GM23338 (cell line): Measurements from ENCODE around the gene TLE1. TPM values are rescaled to one million over a fixed set of nuclear protein-coding genes. Genes with fewer than 3 reads are reported as not detected.
"Not testable (repeated sequence)": the region's sequence is repeated elsewhere in the genome, so short reads cannot be mapped to it uniquely, and the experiment has no call there.

Experiments used
- ATAC-seq: fragments of 200-7000 bp; cut with Tn5 transposase; 3 replicates; pipeline ENCODE4 v1.9.1; 2020
- DNase-seq: peaks from one replicate; pipeline ENCODE4 v3.0.0-alpha.2; 2015; ENCODE audit warnings: low spot score
- H2AFZ ChIP-seq: fragments of 200-600 bp; sonication (generic); 2 replicates; pipeline ENCODE4 v1.8.0; 2016; ENCODE audit warnings: antibody characterized with exemption, mild to moderate bottlenecking, moderate library complexity
- H3F3A ChIP-seq: fragments of 200-600 bp; sonication (generic); replicated peaks from 2 replicates; pipeline ENCODE4 v1.8.0; 2017; ENCODE audit warnings: antibody characterized with exemption, mixed run types, low read depth
- H3K27ac ChIP-seq: fragments of 200-600 bp; sonication (generic); 2 replicates; pipeline ENCODE4 v1.6.1; 2016; ENCODE audit warnings: low read depth
- H3K27me3 ChIP-seq: fragments of 200-600 bp; sonication (generic); 2 replicates; pipeline ENCODE4 v1.8.0; 2016; ENCODE audit warnings: mild to moderate bottlenecking, mixed run types, moderate library complexity; ENCODE audit not compliant: insufficient read depth
- H3K36me3 ChIP-seq: fragments of 200-600 bp; sonication (generic); 2 replicates; pipeline ENCODE4 v1.8.0; 2016; ENCODE audit warnings: mild to moderate bottlenecking; ENCODE audit not compliant: insufficient read depth
- H3K4me1 ChIP-seq: fragments of 200-600 bp; sonication (generic); 2 replicates; pipeline ENCODE4 v1.8.0; 2016; ENCODE audit warnings: mild to moderate bottlenecking, moderate library complexity; ENCODE audit not compliant: insufficient read depth
- H3K4me2 ChIP-seq: fragments of 200-600 bp; sonication (generic); 2 replicates; pipeline ENCODE4 v1.7.1; 2017; ENCODE audit warnings: mixed run types
- H3K4me3 ChIP-seq: fragments of 200-600 bp; sonication (generic); 2 replicates; pipeline ENCODE4 v1.6.1; 2016; ENCODE audit warnings: mixed run types
- H3K79me2 ChIP-seq: fragments of 200-600 bp; sonication (generic); replicated peaks from 2 replicates; pipeline ENCODE4 v1.8.0; 2017; ENCODE audit warnings: mild to moderate bottlenecking; ENCODE audit not compliant: insufficient read depth
- H3K9me2 ChIP-seq: fragments of 200-600 bp; sonication (generic); 2 replicates; pipeline ENCODE4 v1.8.0; 2017; ENCODE audit not compliant: insufficient read depth
- H4K20me1 ChIP-seq: fragments of 200-600 bp; sonication (generic); replicated peaks from 2 replicates; pipeline ENCODE4 v1.8.0; 2017; ENCODE audit warnings: mild to moderate bottlenecking; ENCODE audit not compliant: insufficient read depth
- H3K27ac Mint-ChIP-seq: 2 replicates; pipeline ENCODE4 v1.8.0; 2020; ENCODE audit warnings: inconsistent platforms, mild to moderate bottlenecking, moderate library complexity, mixed read lengths
- H3K27me3 Mint-ChIP-seq: 3 replicates; pipeline ENCODE4 v1.8.0; 2022; ENCODE audit warnings: low read depth, mild to moderate bottlenecking, moderate library complexity, mixed read lengths, inconsistent platforms; ENCODE audit not compliant: insufficient read depth, poor library complexity
- H3K36me3 Mint-ChIP-seq: 3 replicates; pipeline ENCODE4 v1.8.0; 2021; ENCODE audit warnings: low read depth, mild to moderate bottlenecking, inconsistent platforms, moderate library complexity, mixed read lengths
- H3K4me1 Mint-ChIP-seq: 3 replicates; pipeline ENCODE4 v1.8.0; 2020; ENCODE audit warnings: mild to moderate bottlenecking, inconsistent platforms, mixed read lengths
- H3K4me3 Mint-ChIP-seq: 3 replicates; pipeline ENCODE4 v1.8.0; 2021; ENCODE audit warnings: moderate library complexity, mild to moderate bottlenecking, inconsistent platforms, mixed read lengths
- H3K9me3 Mint-ChIP-seq: 3 replicates; pipeline ENCODE4 v1.8.0; 2020; ENCODE audit warnings: moderate library complexity, mild to moderate bottlenecking, inconsistent platforms, mixed read lengths
- CREB1 ChIP-seq: fragments of 250-450 bp; sonication (Bioruptor Pico); IDR thresholded peaks from 2 replicates; pipeline ENCODE4 v1.5.0; 2020; ENCODE audit warnings: low read depth, mild to moderate bottlenecking, moderate library complexity
- ETS1 ChIP-seq: IDR thresholded peaks from 2 replicates; pipeline ENCODE4 v1.6.1; 2016; ENCODE audit warnings: antibody characterized with exemption
- JUNB ChIP-seq: IDR thresholded peaks from one replicate; pipeline ENCODE4 v1.6.1; 2016; ENCODE audit warnings: antibody characterized with exemption; ENCODE audit not compliant: unreplicated experiment
- STAT1 ChIP-seq: IDR thresholded peaks from one replicate; pipeline ENCODE4 v1.6.1; 2016; ENCODE audit warnings: antibody characterized with exemption; ENCODE audit not compliant: unreplicated experiment
- polyA plus RNA-seq: library from polyadenylated mRNA; unstranded; fragments of >200 nt; fragmentation: Nextera tagmentation; extraction: Ambion mirVana; gene quantifications from 2 replicates; pipeline ENCODE4 v1.2.1, GENCODE V29; 2016
- total RNA-seq: library from RNA; depleted of rRNA; stranded (reverse); fragments of >200 nt; shearing (Covaris generic); gene quantifications from 2 replicates; pipeline ENCODE4 v1.2.3, GENCODE V29; 2014

Gene TLE1
- total and polyA plus RNA-seq, 2 experiments from 2014 or later = 58.1 to 132 TPM

- Histone ChIP-seq H3K4me1 (peaks cover 42% of the 10 kb centered on the region), H3K4me3 (peak overlapping the region; percentile 78), H3K79me2 (peaks cover 38% of the 10 kb centered on the region), H3K27me3 (peaks cover 6% of the 10 kb centered on the region; the same call in 1 of the 2 replicates), H3K27ac (0 out of 2 replicates have a peak overlapping the region, but pooled peaks have one; percentile 75), H3K4me2 (peak overlapping the region; percentile 91), H4K20me1 (peaks cover 16% of the 10 kb centered on the region), H3F3A (no peaks in the 10 kb centered on the region), H3K9me2 (no peaks in the 10 kb centered on the region), H3K36me3 (peaks cover 7% of the 10 kb centered on the region), H2AFZ (no peak overlapping the region; the same call in 1 of the 2 replicates)
- Mint-ChIP-seq H3K4me1 (peaks cover 30% of the 10 kb centered on the region), H3K4me3 (peak overlapping the region; percentile 78), H3K36me3 (peaks cover 6% of the 10 kb centered on the region; the same call in 2 of the 3 replicates), H3K9me3 (peaks cover 5% of the 10 kb centered on the region), H3K27ac (peak overlapping the region; percentile 94), H3K27me3 (peaks cover 14% of the 10 kb centered on the region)
- ATAC-seq = peak; percentile 4
- DNase-seq = peak; percentile 79
- TF ChIP-seq STAT1 (no peak), ETS1 (no peak), CREB1 (CRISPR knock-in tag) (0 out of 2 replicates have a peak, but pooled peaks have one; percentile 11), JUNB (no peak)
These were observed 1.0 kb upstream of the TLE1 start for GRCh38 chr9:81690251-81690851.

- Mint-ChIP-seq H3K4me3 (peak overlapping the region; percentile 98; the same call in 2 of the 3 replicates), H3K27me3 (peaks cover 14% of the 10 kb centered on the region), H3K27ac (peak overlapping the region; percentile 99), H3K4me1 (peaks cover 21% of the 10 kb centered on the region)
- Histone ChIP-seq H3K36me3 (peaks cover 20% of the 10 kb centered on the region), H3K4me1 (peaks cover 45% of the 10 kb centered on the region), H3K79me2 (peaks cover 51% of the 10 kb centered on the region), H3K4me3 (peak overlapping the region; percentile 82), H3K4me2 (peak overlapping the region; percentile 94), H4K20me1 (peaks cover 29% of the 10 kb centered on the region)
- DNase-seq, H3K27me3 ChIP-seq, H2AFZ ChIP-seq, H3F3A ChIP-seq, H3K27ac ChIP-seq, ATAC-seq, H3K9me2 ChIP-seq, H3K9me3 Mint-ChIP-seq, H3K36me3 Mint-ChIP-seq: not testable (repeated sequence)
These were observed 329 bp downstream of the TLE1 start for GRCh38 chr9:81689093-81689342.

GRCh38 chr9:81688262-81689092 is 870 bp downstream of the TLE1 start:
- DNase-seq (peak; percentile 40), ATAC-seq (peak; percentile 6)
- not testable (repeated sequence) for H3K9me3 Mint-ChIP-seq, H2AFZ ChIP-seq, H3K9me2 ChIP-seq, H3K36me3 Mint-ChIP-seq, H3F3A ChIP-seq, H3K27ac Mint-ChIP-seq, H3K27me3 ChIP-seq
- H3K4me3 Mint-ChIP-seq = peak overlapping the region; percentile 98; the same call in 1 of the 3 replicates
- peaks cover 14% of the 10 kb centered on the region for H3K27me3 Mint-ChIP-seq
- Histone ChIP-seq H3K36me3 (peaks cover 21% of the 10 kb centered on the region), H3K4me1 (peaks cover 42% of the 10 kb centered on the region), H3K27ac (peak overlapping the region; percentile 93), H3K79me2 (peaks cover 57% of the 10 kb centered on the region), H4K20me1 (peaks cover 35% of the 10 kb centered on the region), H3K4me2 (peak overlapping the region; percentile 94), H3K4me3 (peak overlapping the region; percentile 82)
- TF ChIP-seq CREB1 (CRISPR knock-in tag) = 0 out of 2 replicates have a peak, but pooled peaks have one; percentile 28
- peaks cover 16% of the 10 kb centered on the region for H3K4me1 Mint-ChIP-seq
